Ovary (tissue), 3 donors: ENCODE measurements around the gene IVD.
"Not testable (repeated sequence)": the region's sequence is repeated elsewhere in the genome, so short reads cannot be mapped to it uniquely, and the experiment has no call there.

Experiments used
- CTCF ChIP-seq, 3 donors: fragments of 450-650 bp in 2 of 3; fragments of 200-600 bp in 1 of 3; IDR thresholded peaks; one replicate each; pipeline versions ENCODE4 v1.5.1 to v1.8.0; 2016 to 2022; ENCODE audit warnings: antibody characterized with exemption in 3 of 3, mild to moderate bottlenecking in 1 of 3
- EP300 ChIP-seq: sonication (generic); formaldehyde crosslinking; IDR thresholded peaks from one replicate; pipeline ENCODE4 v1.6.1; 2017; ENCODE audit warnings: antibody characterized with exemption
- POLR2A ChIP-seq: fragments of 450-650 bp; IDR thresholded peaks from one replicate; pipeline ENCODE4 v1.6.1; 2017; ENCODE audit warnings: antibody characterized with exemption, mild to moderate bottlenecking, moderate library complexity
- donor health status: DM: no; HTN: no; CAD: no.

GRCh38 chr15:40453941-40454340, 48.3 kb downstream of the IVD start:
- not testable (repeated sequence) for TF ChIP-seq POLR2A; CTCF (IDR thresholded peaks at IDR 0.05); EP300
